ENCODE measurements around the gene TM7SF3. TPM values are rescaled to one million over a fixed set of nuclear protein-coding genes. Genes with fewer than 3 reads are reported as not detected.

Gene TM7SF3
- total RNA-seq, 1 donor from 2014 or later = 67.8 TPM

DNA sequence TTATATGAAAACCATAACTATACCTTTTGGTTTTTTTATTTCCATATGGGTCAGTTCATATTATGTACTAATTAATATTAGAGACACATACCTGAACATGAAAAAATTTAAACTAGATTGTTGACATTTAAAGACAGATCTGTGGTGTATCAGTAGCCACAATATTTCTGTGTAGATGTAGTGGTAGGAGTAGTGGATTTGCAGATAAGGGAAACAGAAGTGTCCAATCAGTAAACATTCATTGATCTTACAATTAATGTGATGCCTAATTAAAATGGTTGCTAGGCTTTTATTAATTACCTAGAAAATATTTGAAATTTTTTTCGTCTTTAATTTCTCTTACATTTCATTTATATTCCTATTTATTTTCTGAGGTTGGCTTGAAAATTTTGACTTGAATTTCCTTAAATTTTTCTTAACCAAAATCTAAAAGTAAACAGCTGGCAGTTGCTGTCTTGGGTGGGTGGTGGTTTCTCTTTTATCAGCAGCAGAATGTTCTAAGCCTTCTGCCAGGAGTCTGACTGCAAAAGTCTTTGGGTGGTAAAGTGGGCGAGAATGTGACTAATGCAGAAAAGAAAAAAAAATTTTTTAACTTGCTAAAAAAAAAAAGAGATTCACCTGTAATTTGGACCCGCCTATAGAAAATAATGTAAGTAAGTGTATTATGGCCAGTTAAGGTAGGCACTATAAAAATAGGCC lies 73.5 kb downstream of the TM7SF3 start:
- TF ChIP-seq, protein P1, sequence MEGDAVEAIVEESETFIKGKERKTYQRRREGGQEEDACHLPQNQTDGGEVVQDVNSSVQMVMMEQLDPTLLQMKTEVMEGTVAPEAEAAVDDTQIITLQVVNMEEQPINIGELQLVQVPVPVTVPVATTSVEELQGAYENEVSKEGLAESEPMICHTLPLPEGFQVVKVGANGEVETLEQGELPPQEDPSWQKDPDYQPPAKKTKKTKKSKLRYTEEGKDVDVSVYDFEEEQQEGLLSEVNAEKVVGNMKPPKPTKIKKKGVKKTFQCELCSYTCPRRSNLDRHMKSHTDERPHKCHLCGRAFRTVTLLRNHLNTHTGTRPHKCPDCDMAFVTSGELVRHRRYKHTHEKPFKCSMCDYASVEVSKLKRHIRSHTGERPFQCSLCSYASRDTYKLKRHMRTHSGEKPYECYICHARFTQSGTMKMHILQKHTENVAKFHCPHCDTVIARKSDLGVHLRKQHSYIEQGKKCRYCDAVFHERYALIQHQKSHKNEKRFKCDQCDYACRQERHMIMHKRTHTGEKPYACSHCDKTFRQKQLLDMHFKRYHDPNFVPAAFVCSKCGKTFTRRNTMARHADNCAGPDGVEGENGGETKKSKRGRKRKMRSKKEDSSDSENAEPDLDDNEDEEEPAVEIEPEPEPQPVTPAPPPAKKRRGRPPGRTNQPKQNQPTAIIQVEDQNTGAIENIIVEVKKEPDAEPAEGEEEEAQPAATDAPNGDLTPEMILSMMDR (IDR thresholded peaks at IDR 0.05; ENCODE audit: unreplicated experiment) = no peak
- Mint-ChIP-seq H3K36me3 (peaks cover 13% of the 10 kb centered on the region), H3K9me3 (peaks cover 7% of the 10 kb centered on the region), H3K4me1 (peaks cover 26% of the 10 kb centered on the region), H3K4me3 (no peak overlapping the region), H3K27me3 (ENCODE audit: low read depth) (no peaks in the 10 kb centered on the region), H3K27ac (no peak overlapping the region)
- no peak for DNase-seq (ENCODE audit: low spot score in 2 of 2, unreplicated experiment in 2 of 2)

DNA sequence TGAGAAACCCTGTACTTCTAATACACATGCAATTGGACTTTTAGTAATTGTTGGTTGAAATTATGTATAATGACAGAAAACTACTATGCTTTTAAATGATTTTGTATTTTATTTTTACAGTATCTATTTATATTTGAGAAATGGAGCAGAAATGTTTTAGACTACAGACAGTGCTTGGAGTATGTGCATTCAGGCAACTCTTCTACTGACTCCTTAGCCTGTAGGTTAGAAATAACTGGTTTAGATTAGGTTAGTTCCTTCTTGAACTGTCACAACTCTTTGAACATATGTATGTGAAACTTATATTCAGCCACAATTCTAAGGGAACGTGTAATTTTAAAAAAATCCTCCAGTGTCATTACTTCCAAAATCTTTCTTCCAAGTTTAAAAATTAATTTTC lies 74.2 kb downstream of the TM7SF3 start:
- DNase-seq (ENCODE audit: low spot score in 2 of 2, unreplicated experiment in 2 of 2) = no peak
- H3K27me3 Mint-ChIP-seq (ENCODE audit: low read depth) = no peaks in the 10 kb centered on the region
- no peak overlapping the region for H3K27ac Mint-ChIP-seq
- H3K36me3 Mint-ChIP-seq = peaks cover 12% of the 10 kb centered on the region
- peaks cover 32% of the 10 kb centered on the region for H3K4me1 Mint-ChIP-seq
- H3K4me3 Mint-ChIP-seq = peak overlapping the region; percentile 95
- TF ChIP-seq, protein P1 (IDR thresholded peaks at IDR 0.05; ENCODE audit: unreplicated experiment) = no peak
- peaks cover 2% of the 10 kb centered on the region for H3K9me3 Mint-ChIP-seq

DNA sequence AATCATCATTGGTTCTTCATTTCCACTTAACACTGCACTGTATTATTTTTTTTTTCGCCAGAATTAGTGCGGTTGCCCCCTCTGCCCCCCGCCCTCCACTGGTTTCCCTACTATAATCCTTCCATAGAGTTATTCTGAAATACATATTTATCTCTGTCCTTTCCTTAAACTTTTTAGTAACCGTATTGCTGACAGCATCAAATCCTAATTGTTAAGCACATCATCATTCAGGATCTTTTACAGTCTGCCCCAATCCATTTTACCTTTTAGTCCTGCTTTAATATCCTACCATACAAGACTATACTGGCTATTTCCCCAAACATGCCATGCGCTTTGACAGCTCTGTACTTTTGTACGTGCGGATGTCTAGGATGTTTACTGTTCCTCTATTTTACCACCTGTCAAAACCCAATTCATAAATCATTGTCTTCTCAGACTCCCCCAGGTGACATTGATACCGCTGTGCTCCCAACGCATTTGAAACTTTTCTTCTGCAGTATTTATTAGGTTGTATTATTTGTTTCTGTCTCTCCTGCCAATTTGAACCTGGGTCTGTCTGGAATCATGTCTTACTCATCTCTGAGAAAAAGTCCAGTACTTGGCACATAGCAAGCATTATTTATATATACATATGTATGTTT lies 74.9 kb downstream of the TM7SF3 start:
- H3K27me3 Mint-ChIP-seq (ENCODE audit: low read depth) = no peaks in the 10 kb centered on the region
- H3K4me3 Mint-ChIP-seq = peak overlapping the region; percentile 95
- DNase-seq (ENCODE audit: low spot score in 2 of 2, unreplicated experiment in 2 of 2) = no peak
- TF ChIP-seq, protein P1 (IDR thresholded peaks at IDR 0.05; ENCODE audit: unreplicated experiment) = no peak
- peaks cover 37% of the 10 kb centered on the region for H3K4me1 Mint-ChIP-seq
- peak overlapping the region; percentile 100 for H3K27ac Mint-ChIP-seq
- H3K36me3 Mint-ChIP-seq = peaks cover 8% of the 10 kb centered on the region
- H3K9me3 Mint-ChIP-seq = no peaks in the 10 kb centered on the region

DNA sequence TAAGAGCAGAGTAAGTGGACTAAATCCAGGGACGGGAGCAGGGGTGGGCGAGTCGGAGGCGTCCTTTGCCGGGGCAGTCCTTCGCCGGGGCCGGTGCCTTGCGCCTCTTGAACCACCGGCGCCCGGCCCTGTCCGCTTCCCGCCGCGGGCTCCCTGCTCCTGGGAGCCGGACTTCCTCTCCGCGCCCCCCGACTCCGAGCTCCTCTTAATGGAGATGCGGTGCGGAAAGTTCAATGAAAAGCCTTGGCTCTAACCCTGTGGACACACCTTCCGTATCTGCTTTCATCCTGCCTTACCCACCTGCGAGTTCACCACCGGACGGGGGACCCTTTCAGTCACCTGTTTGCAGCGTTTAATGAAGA lies 75.5 kb downstream of the TM7SF3 start:
- Mint-ChIP-seq H3K36me3 (peaks cover 2% of the 10 kb centered on the region), H3K27me3 (ENCODE audit: low read depth) (no peaks in the 10 kb centered on the region), H3K27ac (peak overlapping the region; percentile 100), H3K4me1 (peaks cover 37% of the 10 kb centered on the region), H3K4me3 (peak overlapping the region; percentile 95), H3K9me3 (no peaks in the 10 kb centered on the region)
- DNase-seq (ENCODE audit: low spot score in 2 of 2, unreplicated experiment in 2 of 2) = peak in 1 of 2 experiments; percentile 40
- TF ChIP-seq, protein P1 (IDR thresholded peaks at IDR 0.05; ENCODE audit: unreplicated experiment) = no peak

DNA sequence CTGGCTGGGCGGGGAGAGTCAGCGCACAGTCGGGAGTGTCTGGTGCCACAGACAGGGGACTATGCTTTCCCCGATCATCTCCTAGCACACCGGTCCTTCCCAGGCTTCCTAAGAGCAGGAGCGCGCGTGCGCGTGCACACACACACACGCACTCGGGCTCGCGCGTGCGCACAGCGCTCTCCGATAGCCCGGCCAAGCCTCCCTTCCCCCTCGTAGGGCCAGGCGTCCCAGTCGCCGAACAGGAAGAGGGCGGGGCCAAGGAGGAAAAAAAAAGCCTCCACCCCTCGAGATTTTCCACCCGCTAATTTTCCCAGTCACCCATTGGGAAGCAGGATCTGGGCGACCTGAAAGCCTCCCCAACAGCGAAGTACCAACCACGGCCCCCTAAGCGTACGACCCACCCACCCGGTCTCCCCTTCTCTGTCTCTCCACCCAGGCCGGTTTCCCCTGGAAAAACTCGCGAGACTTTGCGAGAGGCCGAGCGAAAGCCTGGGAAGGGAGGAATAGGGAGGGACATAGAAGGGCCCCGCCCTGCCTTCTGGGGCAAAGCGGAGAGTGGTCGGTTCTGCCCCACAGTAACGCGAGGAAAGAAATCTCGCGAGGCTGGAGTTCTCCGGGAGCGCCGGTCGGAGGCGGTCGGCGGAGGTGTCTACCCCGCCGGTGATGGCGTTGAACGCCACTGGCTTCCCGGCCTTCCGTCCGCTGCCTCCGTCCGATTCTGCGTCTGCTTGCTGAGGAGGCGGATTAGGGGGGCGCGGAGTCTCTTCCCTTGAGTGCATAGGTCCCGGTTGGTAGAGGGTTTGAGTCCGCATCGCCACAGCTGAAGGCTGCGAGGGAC lies 76.1 kb downstream of the TM7SF3 start, which contains the start of the genes FGFR1OP2 and INTS13:
Gene FGFR1OP2, plus strand, starts transcription at position 608 of the 838 bp plus-strand sequence. CDS start 15,689 bp downstream, outside the sequence.
Gene INTS13, minus strand, starts transcription at position 119 of the 838 bp plus-strand sequence. CDS start 1,178 bp downstream, outside the sequence.
- H3K27me3 Mint-ChIP-seq (ENCODE audit: low read depth) = no peaks in the 10 kb centered on the region

More for the DNA sequence above, 76.1 kb downstream of the TM7SF3 start, which contains the start of the genes FGFR1OP2 and INTS13:
- peaks cover 2% of the 10 kb centered on the region for H3K36me3 Mint-ChIP-seq
- TF ChIP-seq, protein P1 (IDR thresholded peaks at IDR 0.05; ENCODE audit: unreplicated experiment) = no peak
- peak within 1 kb of the TSS; percentile 100 for H3K27ac Mint-ChIP-seq
- H3K9me3 Mint-ChIP-seq = no peaks in the 10 kb centered on the region
- H3K4me1 Mint-ChIP-seq = peaks cover 37% of the 10 kb centered on the region
- peak within 1 kb of the TSS; percentile 95 for H3K4me3 Mint-ChIP-seq
- peak; percentile 98 for DNase-seq (ENCODE audit: low spot score in 2 of 2, unreplicated experiment in 2 of 2)
